Hypothalamus (tissue), 51 donors: ENCODE data around the gene TANGO2.
"Not testable (repeated sequence)": the region's sequence is repeated elsewhere in the genome, so short reads cannot be mapped to it uniquely, and the experiment has no call there.

Source experiments
- DNase-seq, 51 donors: peaks; one replicate each; lab custom pipeline; 2025; lab: John Stamatoyannopoulos, UW

The TANGO2 gene

GRCh38 chr22:20058989-20059770 is 38.3 kb downstream of the TANGO2 start:
- no peak for DNase-seq

GRCh38 chr22:20060700-20061480 is 40.0 kb downstream of the TANGO2 start:
- DNase-seq = no peak

- DNase-seq = peak in 1 of 51 donors; percentile 19
Measured at GRCh38 chr22:20061481-20061861, 40.6 kb downstream of the TANGO2 start.

- DNase-seq = no peak
Measured at GRCh38 chr22:20062043-20062765, 41.3 kb downstream of the TANGO2 start.

- no peak for DNase-seq
Measured at GRCh38 chr22:20062766-20063083, 41.8 kb downstream of the TANGO2 start.

- no peak for DNase-seq
Measured at GRCh38 chr22:20063271-20064139, 42.6 kb downstream of the TANGO2 start.

- DNase-seq = no peak
Measured at GRCh38 chr22:20064140-20064480, 43.2 kb downstream of the TANGO2 start.

GRCh38 chr22:20064545-20065262 is 43.8 kb downstream of the TANGO2 start:
- no peak for DNase-seq

GRCh38 chr22:20065896-20066616 is 45.1 kb downstream of the TANGO2 start:
- no peak for DNase-seq

- DNase-seq = no peak
Measured at GRCh38 chr22:20066617-20067383, 45.9 kb downstream of the TANGO2 start.

- DNase-seq = not testable (repeated sequence)
Measured at GRCh38 chr22:20067384-20067682, 46.4 kb downstream of the TANGO2 start.

- no peak for DNase-seq
Measured at GRCh38 chr22:20068640-20069039, 47.7 kb downstream of the TANGO2 start.

- no peak for DNase-seq
Measured at GRCh38 chr22:20069331-20070042, 48.6 kb downstream of the TANGO2 start.

GRCh38 chr22:20071524-20071972 is 50.6 kb downstream of the TANGO2 start:
- DNase-seq = no peak

GRCh38 chr22:20076627-20077172 is 55.8 kb downstream of the TANGO2 start:
- DNase-seq = no peak

GRCh38 chr22:20079745-20080444 is 59.0 kb downstream of the TANGO2 start, which contains the start of gene DGCR8:
DGCR8 (plus strand) TSS chr22:20080241; CDS start chr22:20085964, 5,723 bp downstream.
- peak; percentile 28 to 96 (median 92) for DNase-seq

- DNase-seq = peak in 27 of 51 donors; percentile 24 to 79 (median 59)
Measured at GRCh38 chr22:20080445-20080775, 59.5 kb downstream of the TANGO2 start.
